ENCODE measurements around the gene ACTR10. TPM values are rescaled to one million over a fixed set of nuclear protein-coding genes. Genes with fewer than 3 reads are reported as not detected.

The ACTR10 gene
- 49.2 and 56.0 TPM in 2 replicates for total RNA-seq (2014; rRNA removed; shearing (Covaris generic))

DNA sequence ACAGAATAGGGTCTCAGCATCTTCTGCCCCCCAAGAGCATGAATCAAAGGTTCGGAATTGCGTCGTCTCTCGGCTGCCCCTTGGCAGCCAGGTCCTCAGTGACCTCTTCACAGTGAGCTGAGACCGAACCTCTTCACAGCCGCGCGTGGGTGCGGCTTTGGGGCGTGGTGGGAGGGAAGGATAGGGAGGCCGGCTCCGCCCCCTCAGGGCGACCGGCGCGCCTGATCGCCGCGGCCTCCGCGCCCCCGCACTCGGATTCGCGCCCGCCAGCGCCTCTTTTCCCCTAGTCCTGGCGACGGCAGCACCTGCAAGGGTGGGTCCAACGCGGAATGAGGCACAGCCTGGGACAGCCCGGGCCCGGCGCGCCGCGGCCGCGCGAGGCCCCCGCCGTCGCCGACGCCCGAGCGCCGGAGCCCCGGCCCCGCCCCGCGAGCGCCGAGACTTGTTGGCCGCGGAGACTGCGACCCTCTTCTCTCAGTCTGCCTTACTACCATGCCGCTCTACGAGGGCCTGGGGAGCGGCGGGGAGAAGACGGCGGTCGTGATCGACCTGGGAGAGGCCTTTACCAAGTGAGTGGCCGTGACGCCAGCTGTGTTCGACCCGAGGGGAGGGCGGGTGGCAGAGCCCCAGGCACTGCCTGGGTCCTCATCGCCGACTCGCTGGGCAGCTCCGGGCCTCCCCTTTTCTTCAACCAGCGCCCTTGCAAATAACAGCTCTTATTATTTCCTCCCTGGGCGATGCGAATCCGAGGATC is at the start of gene ACTR10:
Gene ACTR10, plus strand, starts transcription at position 424 of the 754 bp plus-strand sequence. Its CDS starts 69 bp downstream, at position 493.
- peak; percentile 91 for DNase-seq (ENCODE audit: low spot score)
- in situ Hi-C loops (cut with HindIII; ENCODE audit: low sequenced_read_pairs), result no loop called here

DNA sequence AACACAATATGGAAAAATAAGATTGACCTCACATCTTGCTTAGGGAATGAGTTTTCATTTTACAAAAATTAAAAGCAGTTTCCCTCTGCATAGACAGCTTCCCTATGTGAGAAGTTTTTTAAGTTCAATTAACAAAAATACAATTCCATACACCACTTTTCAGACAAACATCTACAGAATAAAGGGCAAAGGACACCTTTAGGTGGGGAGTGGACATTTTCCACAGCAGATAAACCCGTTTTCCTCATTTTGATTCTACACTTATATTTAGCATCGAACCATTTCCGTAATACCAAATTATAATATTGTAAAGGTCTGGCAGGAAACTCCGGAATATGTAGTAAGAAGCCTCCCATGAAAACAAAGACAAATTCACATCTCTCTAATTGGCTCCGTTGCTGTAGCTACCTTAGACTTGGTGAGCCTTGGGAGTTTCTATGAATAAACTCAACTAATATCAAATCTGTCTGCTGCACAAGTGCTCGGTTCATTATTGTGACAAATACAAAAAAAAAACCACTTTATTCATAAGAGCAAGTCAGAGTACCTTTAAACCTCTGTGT is 49.6 kb upstream of the ACTR10 start:
- DNase-seq (ENCODE audit: low spot score), result no peak
- in situ Hi-C loops (cut with HindIII; ENCODE audit: low sequenced_read_pairs), result no loop called here

DNA sequence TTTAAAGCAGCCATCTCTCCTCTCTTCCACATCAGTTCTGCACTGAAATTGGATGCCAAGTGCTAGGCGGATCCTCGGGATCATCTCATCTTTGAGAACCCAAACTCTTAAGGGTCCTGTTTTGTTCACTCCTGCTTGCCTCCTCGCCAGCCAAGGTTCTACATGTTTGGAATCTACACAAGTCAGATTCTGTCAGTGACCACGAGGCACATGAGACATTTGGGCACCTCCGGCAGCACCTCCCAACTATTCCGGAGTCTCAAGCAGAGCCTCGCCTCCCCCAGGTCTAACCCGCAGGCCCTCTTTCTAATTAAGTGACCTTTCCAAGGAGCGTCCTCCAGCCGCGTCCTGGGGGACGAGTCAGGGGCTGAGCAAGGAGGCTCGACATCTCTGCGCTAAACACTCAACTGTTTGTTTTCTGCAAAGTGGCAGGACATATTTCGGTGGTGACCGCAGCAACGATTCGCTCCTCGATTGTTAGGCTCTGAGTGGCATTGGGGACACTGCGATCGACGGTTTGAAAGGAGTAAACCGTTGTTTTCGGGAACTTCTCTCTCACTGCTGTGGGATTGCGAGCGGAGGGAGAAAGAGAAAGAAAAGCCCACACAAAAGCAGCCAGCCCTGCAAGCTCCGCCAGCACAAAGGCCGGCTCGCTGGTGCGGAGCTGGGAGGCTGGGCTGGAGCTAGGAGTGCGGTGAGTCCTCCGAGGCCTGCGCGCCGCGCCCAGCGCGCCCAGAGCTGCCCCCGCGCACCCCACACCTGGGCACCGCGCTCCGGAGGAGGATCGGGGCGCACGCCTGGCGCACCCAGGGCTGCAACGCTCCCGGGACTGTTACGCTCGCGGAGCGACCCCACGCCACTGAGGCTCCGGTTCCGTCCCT is 48.6 kb upstream of the ACTR10 start:
- peak; percentile 56 for DNase-seq (ENCODE audit: low spot score)
- in situ Hi-C loops (cut with HindIII; ENCODE audit: low sequenced_read_pairs), result no loop called here

DNA sequence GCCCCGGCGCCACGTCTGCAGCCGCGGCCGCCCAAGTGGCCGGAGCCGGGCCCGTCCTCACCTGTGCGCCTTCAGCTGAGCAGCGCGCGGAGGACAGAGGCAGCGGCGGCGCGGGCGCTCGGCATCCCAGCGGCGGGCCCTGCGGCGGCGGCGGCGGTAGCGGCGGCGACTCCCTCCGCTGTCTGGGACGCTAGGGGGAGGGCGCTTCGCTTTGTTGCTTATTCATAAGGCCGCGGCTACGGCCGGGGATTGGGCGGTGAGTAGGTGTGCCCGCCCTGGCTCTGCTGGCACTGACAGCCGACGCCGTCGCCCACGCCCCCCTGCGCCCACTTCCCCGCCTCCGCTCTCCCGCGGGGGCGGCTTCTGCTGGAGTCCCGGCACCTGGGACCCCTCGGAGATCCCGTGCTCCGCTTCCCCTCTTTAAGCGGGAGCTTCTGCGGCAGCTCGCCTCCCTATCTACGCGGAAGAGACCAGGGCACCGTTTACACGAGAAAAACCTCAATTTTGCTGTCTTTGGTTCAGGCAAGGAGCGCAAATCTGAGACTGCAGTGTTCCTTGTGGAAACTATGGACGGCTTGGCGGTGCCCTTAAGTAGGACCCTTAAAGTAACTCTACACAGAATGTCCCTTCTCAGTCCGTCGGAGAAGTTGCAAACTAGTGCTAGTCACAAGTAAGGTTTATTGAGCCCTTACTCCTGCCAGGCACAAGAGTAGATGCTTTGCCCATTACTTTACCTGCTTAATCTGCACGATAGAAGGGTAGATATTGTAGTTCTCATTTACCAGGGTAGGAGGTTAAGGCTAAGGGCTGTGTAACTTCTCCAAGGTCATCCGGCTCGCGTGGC is 47.7 kb upstream of the ACTR10 start, which contains the start of gene ARMH4:
Gene ARMH4, minus strand, starts transcription at position 200 of the 844 bp plus-strand sequence. CDS start 12,855 bp downstream, outside the sequence.
- in situ Hi-C loops (cut with HindIII; ENCODE audit: low sequenced_read_pairs), result no loop called here
- peak; percentile 90 for DNase-seq (ENCODE audit: low spot score)

DNA sequence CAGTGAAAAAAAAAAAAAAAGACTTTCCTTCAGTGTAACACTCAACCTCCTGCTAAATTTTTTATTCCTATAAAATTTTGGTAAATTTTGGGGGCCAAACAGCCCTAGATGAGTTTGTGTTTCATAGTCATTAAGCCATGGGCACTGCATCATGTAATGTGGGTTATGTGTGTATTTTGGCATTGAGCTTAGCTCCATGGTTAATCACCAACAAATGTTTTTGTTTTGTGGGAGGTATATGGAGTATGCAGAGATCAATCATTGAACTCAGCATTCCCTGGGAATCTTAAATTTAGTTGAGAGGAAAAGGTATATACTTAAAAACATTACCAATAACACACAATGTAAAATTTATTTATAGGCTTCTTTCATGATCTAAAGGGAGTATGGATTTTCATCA is 39.4 kb upstream of the ACTR10 start:
- no peak for DNase-seq (ENCODE audit: low spot score)
- in situ Hi-C loops (cut with HindIII; ENCODE audit: low sequenced_read_pairs), result no loop called here

DNA sequence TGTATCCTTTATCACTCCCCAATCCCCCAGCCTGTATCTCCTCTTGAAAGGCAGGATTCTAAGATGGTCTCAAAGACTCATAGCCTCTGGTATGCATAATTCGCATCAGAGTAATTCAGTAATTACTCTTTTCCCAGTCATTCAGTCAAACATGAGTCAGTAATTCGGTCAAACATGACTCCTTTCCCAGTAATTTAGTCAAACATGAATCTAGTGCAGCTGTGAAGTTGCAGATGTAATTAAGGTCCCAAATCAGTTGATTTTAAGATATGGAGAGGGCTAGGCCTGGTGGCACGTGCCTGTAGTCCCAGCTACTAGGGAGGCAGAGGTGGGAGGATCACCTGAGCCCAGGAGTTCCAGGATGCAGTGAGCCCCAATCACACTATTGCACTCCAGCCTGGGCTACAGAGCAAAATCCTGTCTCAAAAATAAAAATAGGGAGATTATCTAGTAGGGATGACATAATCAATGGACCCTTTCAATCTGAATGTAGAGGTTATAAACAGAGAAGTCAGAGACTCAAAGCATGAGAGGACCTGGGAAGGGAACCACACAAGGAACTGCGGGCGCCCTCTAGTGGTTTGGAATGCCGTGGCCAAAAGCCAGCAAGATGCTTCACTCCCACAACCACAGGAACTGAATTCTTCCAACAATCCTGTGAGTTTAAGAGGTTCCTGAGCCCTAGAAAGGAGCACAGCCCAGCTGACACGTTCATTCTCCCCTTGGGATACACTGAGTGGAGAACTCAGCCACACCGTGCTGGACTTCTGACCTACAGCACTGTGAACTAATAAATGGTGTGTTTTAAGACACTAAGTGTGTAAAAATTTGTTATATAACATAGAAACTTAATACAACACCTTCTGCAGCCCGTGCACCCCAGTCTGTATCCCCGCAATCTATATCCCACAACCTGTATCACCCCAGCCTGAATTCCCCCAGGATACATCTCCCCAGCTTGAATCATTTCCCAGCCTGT is 33.7 kb upstream of the ACTR10 start:
- in situ Hi-C loops (cut with HindIII; ENCODE audit: low sequenced_read_pairs), result no loop called here
- DNase-seq (ENCODE audit: low spot score), result peak; percentile 81

DNA sequence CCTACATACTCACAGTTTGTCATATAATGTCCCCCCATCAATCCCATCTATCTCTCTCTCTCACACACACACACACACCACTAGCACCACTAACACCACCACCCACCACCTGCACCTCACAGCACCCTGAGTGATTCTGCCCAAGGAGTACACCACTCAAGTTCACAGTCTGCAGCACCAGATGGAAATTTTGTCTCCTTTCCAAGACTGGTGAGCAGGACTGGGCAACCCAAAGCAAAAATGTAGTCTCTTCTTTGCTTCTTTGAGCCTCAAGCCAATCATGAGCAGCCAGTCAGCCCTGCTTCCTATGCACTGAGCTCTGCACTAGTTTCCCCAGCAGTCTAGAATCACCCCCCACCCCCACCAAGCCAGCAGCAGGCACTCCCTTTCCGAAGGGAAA is 32.9 kb upstream of the ACTR10 start:
- in situ Hi-C loops (cut with HindIII; ENCODE audit: low sequenced_read_pairs), result no loop called here
- peak; percentile 89 for DNase-seq (ENCODE audit: low spot score)

DNA sequence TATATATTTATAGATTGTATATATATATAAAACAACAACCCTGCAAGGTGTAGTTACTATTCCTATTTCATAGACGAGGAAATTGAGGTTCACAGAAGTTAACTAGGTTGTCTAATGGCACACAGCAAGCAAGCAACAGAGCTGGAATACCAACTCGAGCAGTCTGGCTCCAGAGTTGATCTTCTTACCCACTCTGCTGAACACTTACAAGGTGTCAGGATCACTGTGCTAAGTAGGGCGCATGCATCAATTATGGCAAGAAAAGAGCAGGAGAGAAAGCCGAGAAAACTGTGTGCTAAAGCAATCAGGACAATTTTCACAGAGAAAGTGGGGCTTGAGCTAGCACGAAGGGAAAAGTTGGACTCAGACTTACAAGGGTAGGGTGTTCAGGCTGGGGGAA is 32.1 kb upstream of the ACTR10 start:
- in situ Hi-C loops (cut with HindIII; ENCODE audit: low sequenced_read_pairs), result no loop called here

DNA sequence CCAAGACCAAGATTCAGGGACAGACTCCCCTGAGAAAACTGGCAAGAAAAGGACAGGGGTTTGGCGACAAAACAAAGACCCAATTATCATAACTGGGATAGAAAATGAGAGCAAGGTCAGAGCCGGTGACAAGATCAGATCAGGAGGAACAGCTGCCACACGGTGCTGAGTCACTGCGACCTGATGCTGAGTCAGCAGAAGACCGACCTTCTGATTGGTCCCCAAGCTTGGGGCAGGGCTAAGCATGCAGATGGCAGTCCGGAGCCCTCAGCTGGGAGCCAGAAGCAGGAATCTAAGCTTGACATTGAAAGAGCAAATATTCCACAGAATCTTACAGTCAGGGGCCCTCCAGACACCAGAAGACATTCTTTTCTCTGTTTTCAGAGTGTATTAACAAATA is 28.9 kb upstream of the ACTR10 start:
- peak; percentile 79 for DNase-seq (ENCODE audit: low spot score)
- in situ Hi-C loops (cut with HindIII; ENCODE audit: low sequenced_read_pairs), result no loop called here

More for the DNA sequence above, 32.1 kb upstream of the ACTR10 start:
- DNase-seq (ENCODE audit: low spot score), result no peak

DNA sequence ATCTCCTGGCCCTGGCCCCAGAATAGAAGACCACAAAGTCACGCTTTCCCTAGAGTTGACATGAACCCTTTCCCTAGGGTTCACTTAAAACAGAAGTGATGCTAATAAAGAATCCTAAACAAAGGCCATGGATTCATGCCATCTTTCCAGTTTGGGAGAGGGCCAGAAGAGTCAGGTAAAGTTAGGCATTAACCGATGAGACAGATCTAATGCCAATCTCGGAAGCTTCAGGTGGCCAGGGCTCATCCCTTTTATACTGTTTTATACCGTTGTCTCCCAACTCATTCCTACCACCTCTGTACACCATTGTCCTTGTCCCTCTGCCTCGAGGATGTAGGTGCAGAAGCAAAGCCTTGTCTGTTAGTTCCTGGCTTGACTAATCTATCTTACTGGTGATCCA is 22.8 kb upstream of the ACTR10 start:
- no peak for DNase-seq (ENCODE audit: low spot score)
- in situ Hi-C loops (cut with HindIII; ENCODE audit: low sequenced_read_pairs), result no loop called here

DNA sequence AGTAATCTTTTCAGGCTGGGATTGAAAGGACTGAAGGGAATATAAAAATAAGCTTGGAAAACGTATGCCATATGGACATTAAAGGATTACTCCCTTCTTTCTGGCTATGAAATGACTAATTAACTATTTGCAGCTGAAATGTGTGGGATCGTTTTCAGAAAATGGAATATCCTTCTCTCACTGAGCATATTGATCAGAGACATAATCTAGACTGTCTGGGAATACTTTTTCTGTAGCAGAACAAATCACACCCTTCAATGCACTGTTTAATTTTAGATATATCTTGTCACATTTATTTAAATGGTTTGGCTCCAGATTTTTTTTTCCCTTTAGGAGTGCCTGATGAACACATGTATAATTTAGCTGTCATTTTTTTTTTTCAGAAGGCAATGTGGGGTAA is 10.8 kb upstream of the ACTR10 start:
- in situ Hi-C loops (cut with HindIII; ENCODE audit: low sequenced_read_pairs), result no loop called here
- no peak for DNase-seq (ENCODE audit: low spot score)

DNA sequence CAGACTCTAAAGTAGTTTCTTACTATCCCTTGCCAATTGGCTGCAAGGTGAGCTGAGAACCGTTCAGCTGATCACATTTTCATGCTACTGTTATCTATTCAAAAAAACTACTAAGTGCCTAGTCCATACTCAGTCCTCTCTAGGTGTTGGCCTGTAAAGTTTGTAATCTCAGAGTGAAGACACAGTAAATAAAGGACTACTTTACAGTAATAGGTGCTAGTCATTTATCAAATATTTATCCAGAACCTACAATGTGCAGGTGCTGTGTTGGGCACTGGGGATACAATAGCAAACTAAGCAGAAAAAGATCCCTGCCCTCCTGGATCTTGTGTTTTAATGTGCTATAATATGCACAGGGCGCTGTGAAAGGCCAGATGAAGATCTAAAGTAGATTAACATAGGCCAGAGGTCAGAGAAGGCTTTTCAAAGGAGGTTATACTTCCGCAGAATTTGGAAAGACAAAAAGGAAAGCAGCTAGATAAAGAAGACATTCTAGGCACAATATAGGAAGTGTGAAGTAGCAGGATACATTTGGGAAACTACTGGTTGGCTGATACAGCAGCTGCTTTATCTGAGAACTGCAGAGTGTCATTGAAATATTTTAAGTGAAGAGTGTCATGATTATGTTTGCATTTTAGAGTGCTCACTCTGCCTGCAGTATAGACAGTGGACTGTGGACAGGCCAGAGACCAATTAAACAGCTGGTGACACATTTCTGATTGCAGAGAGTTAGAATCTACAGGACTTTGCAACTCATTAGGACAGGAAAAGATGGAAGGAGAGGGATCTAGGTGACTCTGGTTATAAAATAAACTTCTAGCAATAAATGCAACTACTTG is 8.0 kb upstream of the ACTR10 start:
- DNase-seq (ENCODE audit: low spot score), result no peak
- in situ Hi-C loops (cut with HindIII; ENCODE audit: low sequenced_read_pairs), result no loop called here

DNA sequence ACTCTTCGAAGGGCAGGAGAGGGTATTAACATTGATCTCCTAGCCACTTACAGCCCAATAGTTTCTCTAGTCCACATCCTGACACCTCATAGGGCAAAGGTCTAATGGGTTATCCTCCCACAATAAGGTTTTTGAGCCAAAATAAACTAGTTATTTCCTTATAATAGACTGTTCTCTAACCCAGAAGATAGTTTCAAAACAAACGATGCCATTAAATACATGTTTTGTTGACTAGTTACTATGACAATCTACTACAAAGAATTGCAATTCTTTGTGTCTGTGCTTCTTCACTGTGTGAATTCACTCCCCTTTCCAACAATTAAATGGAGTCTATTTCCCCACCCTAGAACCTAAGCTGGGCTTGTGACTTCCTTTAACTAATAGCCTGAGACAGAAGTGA is 6.4 kb upstream of the ACTR10 start:
- in situ Hi-C loops (cut with HindIII; ENCODE audit: low sequenced_read_pairs), result no loop called here
- DNase-seq (ENCODE audit: low spot score), result no peak

DNA sequence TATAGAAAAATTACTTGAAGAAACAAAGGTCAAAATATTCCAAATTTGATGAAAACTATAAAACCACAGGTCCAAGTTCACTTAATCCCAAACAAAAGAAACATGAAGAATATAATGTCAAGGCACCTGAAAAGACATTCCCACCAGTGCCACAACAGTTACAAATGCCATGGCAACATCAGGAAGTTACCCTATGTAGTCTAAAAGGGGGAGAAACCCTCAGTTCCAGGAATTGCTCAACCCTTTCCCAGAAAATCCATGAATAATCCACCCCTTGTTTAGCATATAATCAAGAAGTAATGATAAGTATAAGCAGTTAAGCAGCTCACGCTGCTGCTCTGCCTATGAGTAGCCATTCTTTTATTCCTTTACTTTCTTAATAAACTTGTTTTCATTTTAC is 3.8 kb upstream of the ACTR10 start:
- no peak for DNase-seq (ENCODE audit: low spot score)
- in situ Hi-C loops (cut with HindIII; ENCODE audit: low sequenced_read_pairs), result no loop called here

DNA sequence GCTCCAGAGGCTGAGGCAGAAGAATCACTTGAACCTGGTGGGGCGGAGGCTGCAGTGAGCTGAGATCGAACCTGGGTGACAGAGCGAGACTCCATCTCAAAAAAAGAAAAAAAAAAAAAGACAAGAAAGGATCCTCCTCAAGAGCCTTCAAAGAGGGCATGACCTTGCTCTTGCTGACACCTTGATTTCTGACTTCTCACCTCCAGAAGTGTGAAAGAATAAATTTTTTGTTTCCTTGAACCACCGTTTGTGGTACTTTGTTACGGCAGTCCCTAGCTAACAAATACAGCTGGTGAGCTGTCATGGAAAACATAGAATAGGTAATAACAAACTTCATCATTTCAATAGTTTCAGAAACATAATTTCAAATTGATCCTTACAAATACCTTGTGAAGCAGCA is 1.9 kb upstream of the ACTR10 start:
- DNase-seq (ENCODE audit: low spot score), result no peak
- in situ Hi-C loops (cut with HindIII; ENCODE audit: low sequenced_read_pairs), result no loop called here

DNA sequence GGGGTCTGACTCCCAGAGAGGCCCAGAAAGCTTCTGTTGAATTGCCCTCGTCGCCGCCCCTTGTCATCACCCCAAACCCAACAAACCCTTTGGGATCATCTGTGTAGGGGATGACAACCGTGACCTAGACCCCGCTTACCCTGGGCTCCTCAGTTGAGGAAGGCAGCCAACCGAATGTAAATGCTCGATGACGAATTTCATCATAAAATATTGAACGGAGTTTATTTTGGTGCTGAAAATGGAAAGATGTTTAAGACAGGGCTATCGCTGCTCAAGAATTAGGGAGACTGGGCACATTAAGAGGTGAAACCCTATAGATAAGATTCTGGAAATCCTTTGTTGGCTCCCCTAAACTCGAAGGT is 512 bp downstream of the ACTR10 start:
- DNase-seq (ENCODE audit: low spot score), result no peak
- in situ Hi-C loops (cut with HindIII; ENCODE audit: low sequenced_read_pairs), result no loop called here

DNA sequence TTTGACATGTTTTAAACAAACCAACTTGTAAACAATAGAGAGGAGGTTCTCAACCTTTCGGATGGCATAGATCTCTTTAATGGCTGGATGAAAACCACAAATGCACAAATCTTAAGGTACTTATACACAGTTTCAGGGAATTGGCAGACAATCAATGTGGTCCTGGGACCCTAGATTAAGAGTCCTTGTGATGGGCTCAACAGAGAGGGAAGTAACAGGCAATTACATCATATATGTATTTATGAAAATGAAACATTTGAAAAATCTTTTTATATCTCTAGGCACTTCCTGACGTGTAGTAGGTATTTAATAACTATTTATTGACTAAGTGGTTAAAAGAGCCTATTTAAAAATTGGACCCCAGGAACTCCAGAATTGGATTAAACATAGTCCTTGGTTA is 897 bp downstream of the ACTR10 start:
- no peak for DNase-seq (ENCODE audit: low spot score)
- in situ Hi-C loops (cut with HindIII; ENCODE audit: low sequenced_read_pairs), result no loop called here
